ENCODE data around the gene SLC6A3.
A peak's percentile ranks its signal among the peaks of the same experiment; 100 is the strongest.
"Not testable (repeated sequence)": the region's sequence is repeated elsewhere in the genome, so short reads cannot be mapped to it uniquely, and the experiment has no call there.

Gene SLC6A3

DNA sequence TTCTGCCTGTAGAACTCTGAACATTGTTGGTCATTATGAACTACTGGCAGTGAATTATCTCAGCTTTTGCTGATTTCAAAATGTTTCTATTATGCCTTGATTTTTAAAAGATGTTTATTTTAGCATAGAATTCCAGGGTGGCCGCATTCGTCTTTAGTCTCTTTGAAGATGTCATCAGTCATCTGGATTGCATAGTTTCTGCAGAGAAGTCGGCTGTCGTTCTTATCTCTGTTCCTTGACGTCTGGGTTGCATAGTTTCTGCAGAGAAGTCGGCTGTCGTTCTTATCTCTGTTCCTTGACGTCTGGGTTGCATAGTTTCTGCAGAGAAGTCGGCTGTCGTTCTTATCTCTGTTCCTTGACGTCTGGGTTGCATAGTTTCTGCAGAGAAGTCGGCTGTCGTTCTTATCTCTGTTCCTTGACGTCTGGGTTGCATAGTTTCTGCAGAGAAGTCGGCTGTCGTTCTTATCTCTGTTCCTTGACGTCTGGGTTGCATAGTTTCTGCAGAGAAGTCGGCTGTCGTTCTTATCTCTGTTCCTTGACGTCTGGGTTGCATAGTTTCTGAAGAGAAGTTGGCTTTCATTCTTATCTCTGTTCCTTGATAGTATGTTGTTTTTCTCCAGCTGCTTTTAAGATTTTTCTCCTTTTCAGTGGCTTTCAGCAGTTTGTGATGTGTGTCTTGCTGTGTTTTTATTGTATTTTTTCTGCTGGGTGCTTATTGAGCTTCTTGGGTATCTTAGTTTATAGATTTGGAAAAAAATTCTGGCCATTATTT lies 11.1 kb upstream of the SLC6A3 start:
- not testable (repeated sequence) for H3K4me1 ChIP-seq (ENCODE audit: control insufficient read depth in 1 of 2, insufficient read depth in 2 of 2, low read length in 2 of 2); H3K23ac ChIP-seq (ENCODE audit: low read length); H4K91ac ChIP-seq (ENCODE audit: low read depth, low read length); H3K79me2 ChIP-seq (ENCODE audit: control insufficient read depth, insufficient read depth, low read length, poor library complexity); H3K27ac ChIP-seq (ENCODE audit: low read depth, low read length); H3K18ac ChIP-seq (ENCODE audit: low read length); H2BK12ac ChIP-seq (ENCODE audit: low read length); H3K79me1 ChIP-seq (ENCODE audit: low read length); H4K8ac ChIP-seq (ENCODE audit: low read depth, low read length); H2BK5ac ChIP-seq (ENCODE audit: low read depth, low read length, poor library complexity); H3K4me2 ChIP-seq (ENCODE audit: low read length); H3K9ac ChIP-seq (ENCODE audit: low read length); H3K27me3 ChIP-seq (ENCODE audit: insufficient read depth, low read length); H4K12ac ChIP-seq (ENCODE audit: low read depth, low read length); H3K4me3 ChIP-seq (ENCODE audit: low read depth, low read length); H3K14ac ChIP-seq (ENCODE audit: low read length); H3K4ac ChIP-seq (ENCODE audit: low read depth, low read length); H2BK120ac ChIP-seq (ENCODE audit: insufficient read depth, low read length, poor library complexity); H2AK5ac ChIP-seq (ENCODE audit: low read length); H2AFZ ChIP-seq (ENCODE audit: insufficient read depth, low read length, poor library complexity)
- Histone ChIP-seq H3K9me3 (ENCODE audit: insufficient read depth, low read depth, low read length) (peaks cover 25% of the 10 kb centered on the region), H3K36me3 (ENCODE audit: control insufficient read depth in 1 of 2, insufficient read depth in 2 of 2, low read length in 2 of 2) (peaks cover 24 to 38% of the 10 kb centered on the region in 2 experiments)
- DNase-seq: peak in 1 of 2 donors; percentile 32
- no CpG with 5 or more reads among the region's 20 CpGs for WGBS (ENCODE audit: extremely low coverage, insufficient coverage, insufficient read length)

DNA sequence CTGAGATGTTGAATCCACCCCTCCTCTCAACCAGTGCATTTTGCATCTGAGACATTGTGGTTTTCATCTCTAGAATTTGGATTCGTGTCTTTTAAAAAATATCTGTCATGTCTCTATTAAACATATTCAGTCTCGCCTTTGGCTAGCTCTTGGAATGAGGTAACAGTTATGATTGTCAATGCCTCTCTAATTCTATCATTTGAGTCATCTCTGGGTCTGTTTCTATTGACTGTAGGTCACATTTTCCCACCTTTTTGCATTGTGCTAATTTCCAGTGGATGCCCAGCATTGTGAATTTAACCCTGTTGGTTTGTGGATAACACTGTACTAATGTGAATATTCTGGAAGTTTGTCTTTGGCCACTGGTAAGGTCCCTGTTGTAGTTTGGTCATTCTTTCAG lies 8.4 kb upstream of the SLC6A3 start:
- Histone ChIP-seq H3K4ac (ENCODE audit: low read depth, low read length) (no peak overlapping the region), H3K18ac (ENCODE audit: low read length) (no peak overlapping the region), H2BK120ac (ENCODE audit: insufficient read depth, low read length, poor library complexity) (no peak overlapping the region), H3K4me1 (ENCODE audit: control insufficient read depth in 1 of 2, insufficient read depth in 2 of 2, low read length in 2 of 2) (no peaks in the 10 kb centered on the region), H2BK5ac (ENCODE audit: low read depth, low read length, poor library complexity) (no peak overlapping the region), H4K91ac (ENCODE audit: low read depth, low read length) (no peak overlapping the region), H3K36me3 (ENCODE audit: control insufficient read depth in 1 of 2, insufficient read depth in 2 of 2, low read length in 2 of 2) (peaks cover 9 to 14% of the 10 kb centered on the region in 2 experiments), H2BK12ac (ENCODE audit: low read length) (no peak overlapping the region), H4K12ac (ENCODE audit: low read depth, low read length) (no peak overlapping the region), H3K27me3 (ENCODE audit: insufficient read depth, low read length) (peaks cover 2% of the 10 kb centered on the region), H3K4me3 (ENCODE audit: low read depth, low read length) (no peak overlapping the region), H3K9ac (ENCODE audit: low read length) (no peak overlapping the region), H2AK5ac (ENCODE audit: low read length) (no peak overlapping the region), H4K8ac (ENCODE audit: low read depth, low read length) (no peak overlapping the region), H3K27ac (ENCODE audit: low read depth, low read length) (no peak overlapping the region), H3K14ac (ENCODE audit: low read length) (no peak overlapping the region), H3K79me1 (ENCODE audit: low read length) (no peaks in the 10 kb centered on the region), H2AFZ (ENCODE audit: insufficient read depth, low read length, poor library complexity) (no peak overlapping the region), H3K9me3 (ENCODE audit: insufficient read depth, low read depth, low read length) (peaks cover 21% of the 10 kb centered on the region), H3K23ac (ENCODE audit: low read length) (no peak overlapping the region), H3K79me2 (ENCODE audit: control insufficient read depth, insufficient read depth, low read length, poor library complexity) (no peaks in the 10 kb centered on the region), H3K4me2 (ENCODE audit: low read length) (no peak overlapping the region)
- DNase-seq: no peak
- no CpG with 5 or more reads among the region's 2 CpGs for WGBS (ENCODE audit: extremely low coverage, insufficient coverage, insufficient read length)

- Histone ChIP-seq H3K36me3 (ENCODE audit: control insufficient read depth in 1 of 2, insufficient read depth in 2 of 2, low read length in 2 of 2) (no peaks in the 10 kb centered on the region), H3K4me2 (ENCODE audit: low read length) (no peak overlapping the region), H4K12ac (ENCODE audit: low read depth, low read length) (no peak overlapping the region), H3K9ac (ENCODE audit: low read length) (no peak overlapping the region), H3K14ac (ENCODE audit: low read length) (no peak overlapping the region), H2BK5ac (ENCODE audit: low read depth, low read length, poor library complexity) (no peak overlapping the region), H3K4ac (ENCODE audit: low read depth, low read length) (no peak overlapping the region), H3K79me2 (ENCODE audit: control insufficient read depth, insufficient read depth, low read length, poor library complexity) (no peaks in the 10 kb centered on the region), H3K79me1 (ENCODE audit: low read length) (no peaks in the 10 kb centered on the region), H3K4me1 (ENCODE audit: control insufficient read depth in 1 of 2, insufficient read depth in 2 of 2, low read length in 2 of 2) (peaks cover 3 to 6% of the 10 kb centered on the region in 2 experiments), H3K18ac (ENCODE audit: low read length) (no peak overlapping the region), H2BK120ac (ENCODE audit: insufficient read depth, low read length, poor library complexity) (no peak overlapping the region), H3K27ac (ENCODE audit: low read depth, low read length) (no peak overlapping the region), H2AK5ac (ENCODE audit: low read length) (no peak overlapping the region), H3K4me3 (ENCODE audit: low read depth, low read length) (no peak overlapping the region), H4K8ac (ENCODE audit: low read depth, low read length) (no peak overlapping the region), H2BK12ac (ENCODE audit: low read length) (no peak overlapping the region), H4K91ac (ENCODE audit: low read depth, low read length) (no peak overlapping the region), H3K9me3 (ENCODE audit: insufficient read depth, low read depth, low read length) (peaks cover 24% of the 10 kb centered on the region), H2AFZ (ENCODE audit: insufficient read depth, low read length, poor library complexity) (no peak overlapping the region), H3K27me3 (ENCODE audit: insufficient read depth, low read length) (peaks cover 40% of the 10 kb centered on the region), H3K23ac (ENCODE audit: low read length) (no peak overlapping the region)
- no CpG with 5 or more reads among the region's 12 CpGs for WGBS (ENCODE audit: extremely low coverage, insufficient coverage, insufficient read length)
- DNase-seq: no peak
Measured at GRCh38 chr5:1449081-1449630, 3.9 kb upstream of the SLC6A3 start.

DNA sequence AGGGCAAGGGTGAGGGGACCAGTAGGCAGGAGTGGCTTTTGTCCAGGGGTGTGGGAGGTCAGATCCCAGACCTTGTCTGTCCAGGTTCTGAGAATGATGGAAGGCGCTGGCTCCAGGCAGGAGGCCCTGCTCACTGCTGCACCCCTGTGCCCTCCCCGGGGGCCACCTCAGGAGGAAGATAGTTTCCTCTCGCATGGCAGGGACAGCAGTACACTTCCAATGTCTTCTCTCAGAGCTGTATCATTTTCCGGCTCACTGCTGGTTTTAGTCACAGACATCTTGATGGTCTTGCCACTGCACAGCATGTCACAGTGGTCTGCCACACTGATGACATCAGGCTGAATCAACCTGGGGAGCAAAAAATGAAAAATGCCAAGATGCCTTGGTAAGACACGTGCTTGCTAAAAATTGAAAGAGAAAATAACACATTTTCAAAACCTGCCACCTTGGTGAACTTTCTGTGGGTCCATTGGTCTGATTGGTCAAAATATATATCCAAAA lies 3.3 kb upstream of the SLC6A3 start:
- Histone ChIP-seq H3K9me3 (ENCODE audit: insufficient read depth, low read depth, low read length) (peaks cover 22% of the 10 kb centered on the region), H4K91ac (ENCODE audit: low read depth, low read length) (no peak overlapping the region), H3K27ac (ENCODE audit: low read depth, low read length) (no peak overlapping the region), H3K18ac (ENCODE audit: low read length) (no peak overlapping the region), H3K4me2 (ENCODE audit: low read length) (no peak overlapping the region), H2AFZ (ENCODE audit: insufficient read depth, low read length, poor library complexity) (no peak overlapping the region), H4K8ac (ENCODE audit: low read depth, low read length) (no peak overlapping the region), H3K4me3 (ENCODE audit: low read depth, low read length) (no peak overlapping the region), H3K14ac (ENCODE audit: low read length) (no peak overlapping the region), H3K9ac (ENCODE audit: low read length) (no peak overlapping the region), H2BK5ac (ENCODE audit: low read depth, low read length, poor library complexity) (no peak overlapping the region), H2BK120ac (ENCODE audit: insufficient read depth, low read length, poor library complexity) (no peak overlapping the region), H4K12ac (ENCODE audit: low read depth, low read length) (no peak overlapping the region), H2BK12ac (ENCODE audit: low read length) (no peak overlapping the region), H3K4me1 (ENCODE audit: control insufficient read depth in 1 of 2, insufficient read depth in 2 of 2, low read length in 2 of 2) (peaks cover 3 to 6% of the 10 kb centered on the region in 2 experiments), H3K36me3 (ENCODE audit: control insufficient read depth in 1 of 2, insufficient read depth in 2 of 2, low read length in 2 of 2) (no peaks in the 10 kb centered on the region), H2AK5ac (ENCODE audit: low read length) (no peak overlapping the region), H3K23ac (ENCODE audit: low read length) (no peak overlapping the region), H3K79me1 (ENCODE audit: low read length) (no peaks in the 10 kb centered on the region), H3K27me3 (ENCODE audit: insufficient read depth, low read length) (peaks cover 46% of the 10 kb centered on the region), H3K4ac (ENCODE audit: low read depth, low read length) (no peak overlapping the region), H3K79me2 (ENCODE audit: control insufficient read depth, insufficient read depth, low read length, poor library complexity) (no peaks in the 10 kb centered on the region)
- DNase-seq: no peak
- WGBS (ENCODE audit: extremely low coverage, insufficient coverage, insufficient read length): no CpG with 5 or more reads among the region's 5 CpGs
